Fibroblast of mammary gland (primary cell): ENCODE measurements around the gene KCNK15.
A peak's percentile ranks its signal among the peaks of the same experiment; 100 is the strongest.

ENCODE experiments used
- DNase-seq: peaks from one replicate; pipeline ENCODE4 v3.0.0-alpha.2; 2010; ENCODE audit warnings: low read depth
- H3K4me3 ChIP-seq: 2 replicates; pipeline ENCODE4 v1.5.1; 2011; ENCODE audit warnings: low read depth, mild to moderate bottlenecking, low read length, moderate library complexity; ENCODE audit not compliant: control insufficient read depth
- TF ChIP-seq, protein P1 (sequence below): conservative IDR thresholded peaks from 2 replicates; pipeline ENCODE4 v1.5.1; 2011; ENCODE audit warnings: low read depth, low read length, inconsistent platforms; ENCODE audit not compliant: control insufficient read depth, insufficient read depth

The KCNK15 gene

DNA sequence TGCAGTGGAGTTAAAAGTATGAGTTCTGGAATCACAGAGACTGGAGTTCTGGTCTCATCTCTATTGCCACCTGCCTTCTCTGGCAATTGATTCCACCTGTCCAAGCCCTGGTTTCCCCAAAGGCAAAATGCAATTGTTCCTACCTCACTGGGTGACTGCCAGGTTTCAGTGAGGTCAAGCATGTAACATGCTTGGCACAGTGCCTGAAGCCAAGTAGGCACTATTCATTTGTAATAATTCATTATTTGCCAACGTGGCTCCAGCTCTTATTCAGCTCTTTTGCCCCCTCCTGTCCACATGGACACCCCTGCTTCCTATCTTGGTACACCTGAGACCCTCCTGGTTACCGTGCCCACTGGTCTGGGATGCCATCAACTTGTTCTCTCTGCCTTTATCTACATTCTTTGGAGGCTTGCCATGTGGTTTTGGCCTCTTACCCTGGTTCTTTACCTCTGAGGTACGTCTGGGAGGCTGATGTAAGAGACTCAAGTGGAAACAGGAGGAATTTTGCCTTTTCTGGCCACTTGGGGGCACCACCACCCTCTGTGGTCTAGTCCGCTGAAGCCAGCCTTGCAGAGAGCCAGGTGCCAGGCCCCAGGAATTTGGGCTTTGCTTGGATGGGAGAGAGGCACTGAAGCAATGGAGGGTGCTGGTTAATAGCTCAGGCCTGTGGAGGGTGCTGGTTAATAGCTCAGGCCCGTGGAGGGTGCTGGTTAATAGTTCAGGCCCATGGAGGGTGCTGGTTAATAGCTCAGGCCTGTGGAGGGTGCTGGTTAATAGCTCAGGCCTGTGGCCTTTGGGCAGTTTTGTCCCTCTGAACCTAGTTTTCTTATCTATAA, 1.7 kb downstream of the KCNK15 start:
- DNase-seq: peak; percentile 71
- H3K4me3 ChIP-seq: no peak overlapping the region
- TF ChIP-seq, protein P1, sequence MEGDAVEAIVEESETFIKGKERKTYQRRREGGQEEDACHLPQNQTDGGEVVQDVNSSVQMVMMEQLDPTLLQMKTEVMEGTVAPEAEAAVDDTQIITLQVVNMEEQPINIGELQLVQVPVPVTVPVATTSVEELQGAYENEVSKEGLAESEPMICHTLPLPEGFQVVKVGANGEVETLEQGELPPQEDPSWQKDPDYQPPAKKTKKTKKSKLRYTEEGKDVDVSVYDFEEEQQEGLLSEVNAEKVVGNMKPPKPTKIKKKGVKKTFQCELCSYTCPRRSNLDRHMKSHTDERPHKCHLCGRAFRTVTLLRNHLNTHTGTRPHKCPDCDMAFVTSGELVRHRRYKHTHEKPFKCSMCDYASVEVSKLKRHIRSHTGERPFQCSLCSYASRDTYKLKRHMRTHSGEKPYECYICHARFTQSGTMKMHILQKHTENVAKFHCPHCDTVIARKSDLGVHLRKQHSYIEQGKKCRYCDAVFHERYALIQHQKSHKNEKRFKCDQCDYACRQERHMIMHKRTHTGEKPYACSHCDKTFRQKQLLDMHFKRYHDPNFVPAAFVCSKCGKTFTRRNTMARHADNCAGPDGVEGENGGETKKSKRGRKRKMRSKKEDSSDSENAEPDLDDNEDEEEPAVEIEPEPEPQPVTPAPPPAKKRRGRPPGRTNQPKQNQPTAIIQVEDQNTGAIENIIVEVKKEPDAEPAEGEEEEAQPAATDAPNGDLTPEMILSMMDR: peak; percentile 75

DNA sequence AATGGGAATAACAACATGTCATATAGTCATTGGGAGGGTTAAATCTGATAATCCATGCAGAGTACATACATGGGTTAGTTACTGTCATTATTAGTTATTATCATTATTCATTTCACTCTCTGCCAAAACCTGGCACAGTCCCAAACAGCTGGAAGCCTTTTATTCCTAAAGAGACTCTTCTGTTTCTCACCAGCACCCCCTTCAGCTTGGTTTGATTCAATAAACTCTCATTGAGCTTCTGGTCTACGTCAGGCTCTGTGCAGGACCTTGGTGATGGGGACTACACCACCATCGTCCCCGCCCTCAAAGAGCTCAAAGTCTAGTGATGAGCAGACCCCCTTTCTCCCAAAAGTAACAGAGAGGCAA, 2.3 kb downstream of the KCNK15 start:
- peak; percentile 34 for DNase-seq
- TF ChIP-seq, protein P1: no peak
- H3K4me3 ChIP-seq: no peak overlapping the region

DNA sequence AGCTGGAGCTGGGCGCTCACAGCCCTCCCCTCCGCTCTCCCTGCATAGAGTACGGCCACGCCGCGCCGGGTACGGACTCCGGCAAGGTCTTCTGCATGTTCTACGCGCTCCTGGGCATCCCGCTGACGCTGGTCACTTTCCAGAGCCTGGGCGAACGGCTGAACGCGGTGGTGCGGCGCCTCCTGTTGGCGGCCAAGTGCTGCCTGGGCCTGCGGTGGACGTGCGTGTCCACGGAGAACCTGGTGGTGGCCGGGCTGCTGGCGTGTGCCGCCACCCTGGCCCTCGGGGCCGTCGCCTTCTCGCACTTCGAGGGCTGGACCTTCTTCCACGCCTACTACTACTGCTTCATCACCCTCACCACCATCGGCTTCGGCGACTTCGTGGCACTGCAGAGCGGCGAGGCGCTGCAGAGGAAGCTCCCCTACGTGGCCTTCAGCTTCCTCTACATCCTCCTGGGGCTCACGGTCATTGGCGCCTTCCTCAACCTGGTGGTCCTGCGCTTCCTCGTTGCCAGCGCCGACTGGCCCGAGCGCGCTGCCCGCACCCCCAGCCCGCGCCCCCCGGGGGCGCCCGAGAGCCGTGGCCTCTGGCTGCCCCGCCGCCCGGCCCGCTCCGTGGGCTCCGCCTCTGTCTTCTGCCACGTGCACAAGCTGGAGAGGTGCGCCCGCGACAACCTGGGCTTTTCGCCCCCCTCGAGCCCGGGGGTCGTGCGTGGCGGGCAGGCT, 4.6 kb downstream of the KCNK15 start:
- H3K4me3 ChIP-seq: no peak overlapping the region
- no peak for DNase-seq
- TF ChIP-seq, protein P1: no peak

DNA sequence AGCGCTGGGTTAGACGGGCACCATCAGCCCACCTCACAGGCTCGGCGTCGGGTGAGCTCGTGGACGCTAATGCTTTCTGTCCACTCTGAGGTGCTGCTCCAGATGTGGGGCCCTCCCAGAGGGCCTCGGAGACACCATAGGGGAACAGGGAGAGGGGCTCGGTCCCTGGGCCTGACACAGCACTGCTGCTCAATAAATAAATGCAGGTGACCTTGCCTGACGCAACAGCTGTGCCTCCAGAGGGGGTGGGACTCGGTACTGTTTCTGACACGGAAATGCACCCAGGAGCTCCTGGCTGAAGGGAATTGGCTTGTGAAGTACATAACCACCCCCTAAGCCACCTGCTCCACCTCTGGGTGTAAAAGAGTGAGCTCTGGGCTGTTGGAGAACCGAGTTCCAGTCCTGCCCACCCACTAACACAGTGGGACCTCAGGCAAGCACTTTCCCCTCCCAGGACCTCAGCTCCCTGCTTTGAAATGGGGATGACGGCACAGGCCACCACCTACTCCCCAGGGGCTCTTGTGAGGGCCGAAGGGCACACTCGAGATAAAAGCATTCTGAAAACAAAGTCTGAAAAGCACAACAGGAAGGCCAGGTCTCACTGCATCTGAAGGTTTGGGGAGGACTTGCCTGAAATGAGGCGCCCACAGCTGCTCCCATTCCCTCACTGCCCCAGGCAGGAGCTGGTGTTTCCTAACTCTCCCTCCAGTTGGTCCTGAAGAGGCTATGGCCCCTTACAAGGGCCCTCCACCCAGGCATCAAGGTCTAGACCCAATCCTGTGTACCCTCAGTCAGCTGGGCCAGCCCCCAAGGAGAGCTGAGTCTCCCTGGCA, 6.7 kb downstream of the KCNK15 start:
- TF ChIP-seq, protein P1: no peak
- no peak overlapping the region for H3K4me3 ChIP-seq
- no peak for DNase-seq

DNA sequence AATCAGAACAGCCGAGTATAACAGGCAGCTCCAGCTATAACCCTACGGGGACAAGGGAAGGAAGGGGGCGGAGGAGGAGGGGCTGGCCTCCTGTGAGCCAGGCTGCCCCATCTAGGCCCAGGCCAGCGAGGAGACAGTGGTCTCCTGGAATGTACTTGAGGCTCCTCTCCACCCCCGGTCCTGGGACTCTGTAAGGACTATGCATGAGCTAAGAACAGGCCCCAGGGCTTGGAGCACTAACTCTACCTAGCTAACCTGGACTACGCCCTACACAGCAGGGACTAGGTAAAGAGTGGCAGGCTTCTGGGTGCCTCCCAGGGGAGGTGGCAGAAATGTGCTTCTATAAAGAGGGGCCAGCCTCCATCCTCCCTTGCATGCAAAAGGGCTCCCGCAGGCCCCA, 8.9 kb downstream of the KCNK15 start:
- TF ChIP-seq, protein P1: no peak
- H3K4me3 ChIP-seq: no peak overlapping the region

DNA sequence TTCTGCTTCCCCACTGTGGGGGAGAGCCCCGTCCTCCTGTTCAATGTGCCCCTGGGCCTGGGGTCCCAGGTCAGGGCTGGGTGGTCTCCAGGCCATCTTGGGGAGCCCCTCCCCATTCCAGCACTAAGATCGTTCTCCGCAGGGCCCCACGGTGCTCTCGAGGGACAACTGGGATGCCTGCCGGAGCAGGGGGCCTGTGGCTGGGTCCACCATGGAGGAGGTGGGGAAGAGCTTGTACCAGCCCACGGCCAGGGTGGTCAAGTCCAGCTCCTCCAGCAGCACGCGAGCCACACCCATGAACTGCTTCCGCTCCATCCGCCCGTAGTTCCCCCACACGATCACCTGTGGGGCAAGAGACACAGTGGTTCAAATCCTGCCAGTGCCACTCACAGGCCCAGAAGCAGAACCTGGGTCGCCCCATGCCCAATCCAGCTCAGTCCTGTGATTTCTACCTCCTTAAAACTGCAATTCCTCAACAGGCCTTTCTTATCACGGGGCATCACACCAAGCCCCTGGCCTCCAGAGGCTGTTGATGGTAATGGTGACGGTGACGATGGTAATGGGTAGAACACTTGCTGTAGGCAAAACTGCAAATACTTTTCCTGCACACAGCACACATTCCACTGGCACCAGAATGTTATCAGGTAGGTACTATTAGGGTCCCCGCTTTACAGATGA, 10.5 kb downstream of the KCNK15 start:
- TF ChIP-seq, protein P1: no peak
- no peak overlapping the region for H3K4me3 ChIP-seq
- DNase-seq: no peak

More for the DNA sequence above, 8.9 kb downstream of the KCNK15 start:
- DNase-seq: no peak
